ENCODE data around the gene DAPK1.

- TF ChIP-seq, protein P1, sequence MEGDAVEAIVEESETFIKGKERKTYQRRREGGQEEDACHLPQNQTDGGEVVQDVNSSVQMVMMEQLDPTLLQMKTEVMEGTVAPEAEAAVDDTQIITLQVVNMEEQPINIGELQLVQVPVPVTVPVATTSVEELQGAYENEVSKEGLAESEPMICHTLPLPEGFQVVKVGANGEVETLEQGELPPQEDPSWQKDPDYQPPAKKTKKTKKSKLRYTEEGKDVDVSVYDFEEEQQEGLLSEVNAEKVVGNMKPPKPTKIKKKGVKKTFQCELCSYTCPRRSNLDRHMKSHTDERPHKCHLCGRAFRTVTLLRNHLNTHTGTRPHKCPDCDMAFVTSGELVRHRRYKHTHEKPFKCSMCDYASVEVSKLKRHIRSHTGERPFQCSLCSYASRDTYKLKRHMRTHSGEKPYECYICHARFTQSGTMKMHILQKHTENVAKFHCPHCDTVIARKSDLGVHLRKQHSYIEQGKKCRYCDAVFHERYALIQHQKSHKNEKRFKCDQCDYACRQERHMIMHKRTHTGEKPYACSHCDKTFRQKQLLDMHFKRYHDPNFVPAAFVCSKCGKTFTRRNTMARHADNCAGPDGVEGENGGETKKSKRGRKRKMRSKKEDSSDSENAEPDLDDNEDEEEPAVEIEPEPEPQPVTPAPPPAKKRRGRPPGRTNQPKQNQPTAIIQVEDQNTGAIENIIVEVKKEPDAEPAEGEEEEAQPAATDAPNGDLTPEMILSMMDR (IDR thresholded peaks at IDR 0.05): no peak
- TF ChIP-seq EZH2 (IDR thresholded peaks at IDR 0.05; ENCODE audit: borderline replicate concordance, insufficient read depth, low read depth, low read length, poor library complexity, severe bottlenecking): no peak
Measured at GRCh38 chr9:87733273-87734052, 235.8 kb downstream of the DAPK1 start.
